Fibroblast of pulmonary artery (primary cell): ENCODE measurements around the gene INHBC.

Experiments
- DNase-seq: peaks from one replicate; pipeline ENCODE4 v3.0.0-alpha.2; 2010; ENCODE audit warnings: low read depth
- H3K4me3 ChIP-seq: replicated peaks from 2 replicates; pipeline ENCODE4 v1.5.1; 2011; ENCODE audit warnings: low read depth, mild to moderate bottlenecking, control low read depth, low read length, moderate library complexity
- CTCF ChIP-seq: IDR thresholded peaks from 2 replicates; pipeline ENCODE4 v1.5.1; 2011; ENCODE audit warnings: mild to moderate bottlenecking, control low read depth, low read length, inconsistent platforms; ENCODE audit errors: missing control alignments

The INHBC gene

GRCh38 chr12:57455374-57456144 is 21.0 kb downstream of the INHBC start:
- no peak for DNase-seq
- H3K4me3 ChIP-seq = no peak overlapping the region
- TF ChIP-seq CTCF = no peak

- peak; percentile 47 for DNase-seq
- peak; percentile 70 for TF ChIP-seq CTCF
- H3K4me3 ChIP-seq = no peak overlapping the region
Observed at GRCh38 chr12:57456145-57456700, 21.6 kb downstream of the INHBC start.

- no peak for DNase-seq
- H3K4me3 ChIP-seq = no peak overlapping the region
- no peak for TF ChIP-seq CTCF
Observed at GRCh38 chr12:57456737-57457490, 22.3 kb downstream of the INHBC start.

- DNase-seq = no peak
- H3K4me3 ChIP-seq = peak overlapping the region; percentile 79
- no peak for TF ChIP-seq CTCF
Observed at GRCh38 chr12:57458665-57459054, 24.1 kb downstream of the INHBC start.

GRCh38 chr12:57459055-57459749 is 24.6 kb downstream of the INHBC start:
- H3K4me3 ChIP-seq = peak overlapping the region; percentile 79
- DNase-seq = peak; percentile 97
- peak; percentile 96 for TF ChIP-seq CTCF

- DNase-seq = peak; percentile 33
- peak within 1 kb of the TSS; percentile 79 for H3K4me3 ChIP-seq
- TF ChIP-seq CTCF = no peak
Observed at GRCh38 chr12:57459750-57460467, 25.3 kb downstream of the INHBC start, which contains the start of gene GLI1. GLI1 (plus strand) TSS chr12:57459785; CDS start chr12:57463692, 3,907 bp downstream.
